PC-9 (cell line): Measurements from ENCODE around the gene ARMH4. TPM values are rescaled to one million over a fixed set of nuclear protein-coding genes. Genes with fewer than 3 reads are reported as not detected.

ENCODE experiments used
- BruUV-seq: library from RNA; stranded (reverse); fragments of 400-500 nt; replicated peaks from 2 replicates; lab custom pipeline; 2021; lab: Mats Ljungman, UMichigan
- CTCF ChIA-PET: fragments of 300-600 bp; sonication (Branson Sonifier 250); formaldehyde crosslinking; loops from one replicate; lab custom pipeline; 2022; ENCODE audit warnings: antibody characterized with exemption; lab: Charles Lee
- POLR2A ChIA-PET: fragments of 300-600 bp; sonication (Branson Sonifier 250); formaldehyde crosslinking; loops from one replicate; lab custom pipeline; 2022; ENCODE audit warnings: antibody characterized with exemption; ENCODE audit not compliant: unreplicated experiment; lab: Charles Lee
- DNase-seq, 2 experiments: peaks; one replicate each; pipeline versions ENCODE4 v3.0.0 to v3.0.0-alpha.2; 2015 to 2022; ENCODE audit warnings: mixed read lengths in 1 of 2
- H2AFZ ChIP-seq: fragments of 200-600 bp; sonication (generic); 2 replicates; pipeline ENCODE4 v1.8.1; 2017; ENCODE audit warnings: antibody characterized with exemption
- H3F3A ChIP-seq: fragments of 200-600 bp; sonication (generic); 2 replicates; pipeline ENCODE4 v1.8.1; 2017; ENCODE audit warnings: antibody characterized with exemption, mild to moderate bottlenecking, low read depth; ENCODE audit not compliant: insufficient read depth
- H3K27ac ChIP-seq: fragments of 200-600 bp; sonication (generic); 2 replicates; pipeline ENCODE4 v1.6.1; 2016; ENCODE audit warnings: mixed run types
- H3K27me3 ChIP-seq: fragments of 200-600 bp; sonication (generic); 2 replicates; pipeline ENCODE4 v1.6.1; 2016; ENCODE audit warnings: low read depth, mixed run types; ENCODE audit not compliant: insufficient read depth
- H3K36me3 ChIP-seq: fragments of 200-600 bp; sonication (generic); 2 replicates; pipeline ENCODE4 v1.6.1; 2016; ENCODE audit warnings: low read depth, mixed run types
- H3K4me1 ChIP-seq: fragments of 200-600 bp; sonication (generic); replicated peaks from 2 replicates; pipeline ENCODE4 v1.6.1; 2016; ENCODE audit warnings: mixed run types; ENCODE audit not compliant: insufficient read depth
- H3K4me2 ChIP-seq: fragments of 200-600 bp; sonication (generic); 2 replicates; pipeline ENCODE4 v1.6.1; 2017; ENCODE audit warnings: mixed run types
- H3K4me3 ChIP-seq: fragments of 200-600 bp; sonication (generic); 2 replicates; pipeline ENCODE4 v1.6.1; 2016; ENCODE audit warnings: mixed run types
- H3K79me2 ChIP-seq: fragments of 200-600 bp; sonication (generic); 2 replicates; pipeline ENCODE4 v1.6.1; 2017; ENCODE audit warnings: low read depth, mixed run types
- H3K9me2 ChIP-seq: fragments of 200-600 bp; sonication (generic); 2 replicates; pipeline ENCODE4 v1.8.1; 2017; ENCODE audit warnings: mild to moderate bottlenecking; ENCODE audit not compliant: insufficient read depth
- H3K9me3 ChIP-seq: fragments of 200-600 bp; sonication (generic); 2 replicates; pipeline ENCODE4 v1.8.1; 2016; ENCODE audit warnings: low read depth; ENCODE audit not compliant: insufficient read depth
- H4K20me1 ChIP-seq: fragments of 200-600 bp; sonication (generic); 2 replicates; pipeline ENCODE4 v1.8.1; 2017; ENCODE audit not compliant: insufficient read depth
- EZH2 ChIP-seq: fragments of 200-600 bp; sonication (generic); IDR thresholded peaks from 2 replicates; pipeline ENCODE4 v1.8.0; 2017; ENCODE audit warnings: antibody characterized with exemption, low read depth
- intact Hi-C: fragments of 100-400 bp; cut with micrococcal nuclease; formaldehyde crosslinking; loops from one replicate; pipeline ENCODE4 v1.10.0; 2022; ENCODE audit not compliant: unreplicated experiment
- total RNA-seq: library from RNA; stranded (reverse); gene quantifications from 2 replicates; pipeline ENCODE4 v1.2.3, GENCODE V29; 2021
- TF ChIP-seq, protein P1 (sequence below): fragments of 200-600 bp; sonication (generic); conservative IDR thresholded peaks from 2 replicates; pipeline ENCODE4 v1.6.1; 2017; ENCODE audit warnings: mixed run types, antibody characterized with exemption, mild to moderate bottlenecking, moderate library complexity

The ARMH4 gene
- total RNA-seq, 1 experiment from 2014 or later, result not detected

DNA sequence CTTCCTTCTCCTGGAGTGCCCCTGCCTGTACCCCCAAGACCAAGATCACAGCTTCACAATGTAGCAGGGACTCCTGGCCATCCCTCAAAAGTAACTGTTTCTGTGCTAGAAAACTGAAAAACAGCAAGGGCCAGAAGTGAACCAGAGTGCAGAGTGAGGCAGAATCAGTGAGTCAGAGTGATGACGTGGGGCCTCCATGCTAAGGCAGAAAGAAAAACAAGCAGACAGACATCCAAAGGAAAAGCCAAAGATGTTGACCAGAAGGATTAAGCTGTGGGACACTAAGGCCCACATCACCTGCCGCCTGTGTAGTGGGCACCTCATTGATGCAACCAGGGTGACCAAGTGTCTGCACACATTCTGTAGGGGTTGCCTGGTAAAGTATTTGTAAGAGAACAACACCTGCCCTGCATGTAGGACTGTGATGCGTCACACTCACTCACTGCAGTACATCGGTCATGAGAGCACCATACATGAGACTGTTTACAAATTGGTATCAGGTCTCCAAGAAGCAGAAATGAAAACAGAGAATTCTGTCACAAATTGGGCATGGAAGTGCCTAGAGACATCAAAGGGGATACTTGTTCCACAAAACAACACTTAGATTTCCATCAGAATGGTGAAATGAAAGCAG is 51.2 kb downstream of the ARMH4 start:
- H3F3A ChIP-seq, result no peaks in the 10 kb centered on the region
- H3K36me3 ChIP-seq, result no peaks in the 10 kb centered on the region
- POLR2A ChIA-PET, result no interaction called here
- H2AFZ ChIP-seq, result no peak overlapping the region
- BruUV-seq, result no TSS peak
- no peaks in the 10 kb centered on the region for H4K20me1 ChIP-seq
- TF ChIP-seq EZH2, result no peak
- TF ChIP-seq, protein P1, sequence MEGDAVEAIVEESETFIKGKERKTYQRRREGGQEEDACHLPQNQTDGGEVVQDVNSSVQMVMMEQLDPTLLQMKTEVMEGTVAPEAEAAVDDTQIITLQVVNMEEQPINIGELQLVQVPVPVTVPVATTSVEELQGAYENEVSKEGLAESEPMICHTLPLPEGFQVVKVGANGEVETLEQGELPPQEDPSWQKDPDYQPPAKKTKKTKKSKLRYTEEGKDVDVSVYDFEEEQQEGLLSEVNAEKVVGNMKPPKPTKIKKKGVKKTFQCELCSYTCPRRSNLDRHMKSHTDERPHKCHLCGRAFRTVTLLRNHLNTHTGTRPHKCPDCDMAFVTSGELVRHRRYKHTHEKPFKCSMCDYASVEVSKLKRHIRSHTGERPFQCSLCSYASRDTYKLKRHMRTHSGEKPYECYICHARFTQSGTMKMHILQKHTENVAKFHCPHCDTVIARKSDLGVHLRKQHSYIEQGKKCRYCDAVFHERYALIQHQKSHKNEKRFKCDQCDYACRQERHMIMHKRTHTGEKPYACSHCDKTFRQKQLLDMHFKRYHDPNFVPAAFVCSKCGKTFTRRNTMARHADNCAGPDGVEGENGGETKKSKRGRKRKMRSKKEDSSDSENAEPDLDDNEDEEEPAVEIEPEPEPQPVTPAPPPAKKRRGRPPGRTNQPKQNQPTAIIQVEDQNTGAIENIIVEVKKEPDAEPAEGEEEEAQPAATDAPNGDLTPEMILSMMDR, result no peak
- intact Hi-C loops, result loop anchor here (10.0 kb wide), 1 partner anchor 144 kb away; the partner anchor contains the start of gene PSMA3
- no peaks in the 10 kb centered on the region for H3K4me1 ChIP-seq
- no peaks in the 10 kb centered on the region for H3K9me2 ChIP-seq
- H3K27me3 ChIP-seq, result peaks cover 9% of the 10 kb centered on the region; the same call in 1 of the 2 replicates
- no peaks in the 10 kb centered on the region for H3K9me3 ChIP-seq
- no peaks in the 10 kb centered on the region for H3K79me2 ChIP-seq
- CTCF ChIA-PET, result no interaction called here
- no peak for DNase-seq
- H3K4me3 ChIP-seq, result no peak overlapping the region
- H3K27ac ChIP-seq, result no peak overlapping the region
- no peak overlapping the region for H3K4me2 ChIP-seq

DNA sequence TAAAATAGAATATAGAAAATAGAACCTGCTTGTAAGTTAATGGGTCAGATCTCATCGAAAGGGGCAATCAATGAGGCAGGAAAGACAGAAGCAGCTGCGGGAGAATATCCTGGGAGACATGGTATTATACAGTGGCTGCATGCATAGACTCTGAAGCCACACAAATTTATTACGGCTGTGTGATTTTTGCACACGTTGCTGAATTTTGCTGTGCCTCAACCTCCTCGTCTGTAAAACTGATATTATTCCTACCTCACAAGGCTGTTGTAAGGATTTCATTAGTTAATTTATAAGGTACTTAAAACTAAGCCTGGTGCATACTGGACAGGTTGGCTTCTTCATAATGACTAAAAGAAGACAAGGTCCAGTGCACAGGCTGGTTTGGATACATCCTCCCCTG is 52.3 kb downstream of the ARMH4 start:
- POLR2A ChIA-PET, result no interaction called here
- TF ChIP-seq, protein P1, result no peak
- TF ChIP-seq EZH2, result no peak

DNA sequence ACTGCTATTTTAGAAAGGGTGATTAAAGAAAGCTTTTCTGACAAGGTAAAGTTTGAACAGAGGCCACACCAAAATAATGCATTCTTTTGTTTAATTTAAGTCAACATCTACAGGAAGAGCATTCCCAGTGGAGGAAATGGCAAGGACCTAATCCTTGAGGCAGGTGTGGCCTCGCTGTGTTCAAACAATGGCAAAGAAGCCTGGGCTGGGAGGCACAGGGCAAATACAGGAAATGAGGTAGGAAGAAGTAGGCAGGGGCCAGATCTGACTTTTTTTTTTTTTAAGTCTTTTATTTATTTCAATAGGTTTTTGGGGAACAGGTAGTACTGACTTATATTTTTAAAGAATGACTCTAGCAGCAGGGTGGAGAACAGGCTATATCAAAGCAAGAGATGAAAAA is 53.5 kb downstream of the ARMH4 start:
- intact Hi-C loops, result no loop called here
- CTCF ChIA-PET, result no interaction called here

More for the DNA sequence above, 52.3 kb downstream of the ARMH4 start:
- H3K4me2 ChIP-seq, result no peak overlapping the region
- H3K9me3 ChIP-seq, result no peaks in the 10 kb centered on the region
- peaks cover 9% of the 10 kb centered on the region; the same call in 1 of the 2 replicates for H3K27me3 ChIP-seq
- intact Hi-C loops, result loop anchor here (10.0 kb wide), 1 partner anchor 145 kb away; the partner anchor contains the start of gene PSMA3
- H3K36me3 ChIP-seq, result no peaks in the 10 kb centered on the region
- H3K9me2 ChIP-seq, result no peaks in the 10 kb centered on the region
- CTCF ChIA-PET, result no interaction called here
- no peaks in the 10 kb centered on the region for H3K4me1 ChIP-seq
- BruUV-seq, result no TSS peak
- H4K20me1 ChIP-seq, result no peaks in the 10 kb centered on the region
- no peaks in the 10 kb centered on the region for H3K79me2 ChIP-seq
- no peak for DNase-seq
- H3F3A ChIP-seq, result no peaks in the 10 kb centered on the region
- no peak overlapping the region for H3K27ac ChIP-seq
- H2AFZ ChIP-seq, result no peak overlapping the region
- no peak overlapping the region for H3K4me3 ChIP-seq

More for the DNA sequence above, 53.5 kb downstream of the ARMH4 start:
- H3K27me3 ChIP-seq, result peaks cover 11% of the 10 kb centered on the region; the same call in 1 of the 2 replicates
- no peaks in the 10 kb centered on the region for H3K79me2 ChIP-seq
- no peak overlapping the region for H3K27ac ChIP-seq
- POLR2A ChIA-PET, result interaction anchor here (0.6 kb wide), 1 partner anchor 320 kb away, joined by 11 read pairs; no protein-coding TSS in a partner anchor
- no peaks in the 10 kb centered on the region for H3K9me2 ChIP-seq
- H2AFZ ChIP-seq, result no peak overlapping the region
- H3K4me3 ChIP-seq, result no peak overlapping the region
- no peaks in the 10 kb centered on the region for H3F3A ChIP-seq
- no peaks in the 10 kb centered on the region for H3K4me1 ChIP-seq
- no peak for DNase-seq
- H3K4me2 ChIP-seq, result no peak overlapping the region
- BruUV-seq, result no TSS peak
- H3K9me3 ChIP-seq, result no peaks in the 10 kb centered on the region
- TF ChIP-seq, protein P1, result no peak
- no peak for TF ChIP-seq EZH2
- H3K36me3 ChIP-seq, result no peaks in the 10 kb centered on the region
- no peaks in the 10 kb centered on the region for H4K20me1 ChIP-seq
